ENCODE data around the gene TP63.

TP63 gene

DNA sequence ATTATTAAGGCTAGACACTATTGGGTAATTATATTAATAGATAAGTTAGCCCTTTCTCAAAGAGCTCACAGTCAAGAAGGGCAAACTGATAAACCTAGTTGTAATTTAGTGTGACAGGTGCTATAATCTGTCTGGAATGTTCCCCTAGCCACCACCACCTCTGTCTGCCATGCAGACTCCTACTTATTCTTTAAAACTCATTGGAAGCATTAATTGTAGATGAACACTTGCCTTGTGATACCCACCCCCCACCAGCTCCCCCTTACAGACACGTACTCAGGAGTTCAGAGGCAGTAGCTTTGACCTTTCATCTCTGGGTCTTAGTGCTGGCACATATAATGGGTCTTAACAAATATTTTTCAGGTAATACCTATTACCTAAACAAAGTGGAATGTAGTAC is 195.9 kb downstream of the TP63 start:
- DNase-seq: no peak

- no peak for DNase-seq
These were observed 199.2 kb downstream of the TP63 start for GRCh38 chr3:189830401-189830800.

- no peak for DNase-seq
These were observed 202.1 kb downstream of the TP63 start for GRCh38 chr3:189833266-189833665.

GRCh38 chr3:189833996-189834395 is 202.8 kb downstream of the TP63 start:
- DNase-seq: no peak

DNA sequence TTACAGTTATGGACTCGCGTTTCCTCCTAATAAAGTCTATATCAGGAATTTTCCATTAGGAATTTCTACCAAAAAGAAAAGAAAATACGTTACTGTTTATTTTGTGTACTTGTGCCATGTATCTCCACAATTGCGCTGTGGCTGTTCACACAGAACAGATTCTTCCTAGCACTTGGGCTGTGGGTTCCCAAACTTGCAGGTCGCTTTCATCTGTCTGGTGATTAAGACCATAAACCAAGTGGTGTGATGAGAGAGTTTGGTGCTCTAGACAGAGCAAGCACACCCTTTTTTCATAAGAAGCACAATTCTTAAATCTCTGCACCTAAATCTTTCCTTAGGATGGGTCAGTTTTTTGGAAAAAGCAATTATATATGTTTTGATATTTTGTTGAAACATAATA is 203.3 kb downstream of the TP63 start:
- DNase-seq: no peak

DNA sequence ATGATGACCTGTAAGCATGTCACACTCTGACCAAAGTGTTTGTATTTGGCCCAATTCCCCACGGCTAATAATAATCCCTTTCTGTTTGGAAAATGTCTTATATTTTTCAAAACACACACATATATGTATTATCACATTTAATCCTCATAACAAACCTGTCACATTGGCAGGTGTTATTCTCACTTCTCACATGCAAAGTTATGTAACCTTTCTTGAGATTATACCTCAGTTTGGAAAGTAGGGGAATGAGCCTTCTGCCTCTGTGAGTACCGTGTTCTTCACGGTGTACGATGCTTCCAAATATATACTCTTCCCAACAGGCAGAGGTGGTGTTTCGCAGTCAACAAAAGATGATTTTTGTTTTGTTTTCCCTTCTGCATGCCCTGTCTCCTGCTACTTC is 205.6 kb downstream of the TP63 start:
- DNase-seq: no peak

DNA sequence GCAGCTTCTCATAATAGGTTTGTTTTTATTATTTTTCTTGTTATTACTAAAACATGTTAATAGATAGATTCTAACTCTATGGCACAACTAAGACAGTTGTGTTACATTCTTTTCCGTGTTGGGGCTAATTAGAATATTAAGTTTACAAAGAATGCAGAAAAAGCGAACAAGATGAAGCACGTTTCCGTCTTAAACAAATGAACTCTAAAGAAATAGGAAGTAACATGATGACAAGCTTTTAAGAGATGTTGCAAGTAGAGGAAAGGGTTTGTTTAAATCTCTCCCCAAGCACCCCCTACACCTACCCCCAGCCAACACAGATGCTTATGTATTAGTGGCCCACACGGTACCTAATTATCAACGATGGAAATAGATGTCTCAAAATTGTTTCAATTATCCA is 207.1 kb downstream of the TP63 start:
- DNase-seq: no peak

GRCh38 chr3:189839576-189839975 is 208.4 kb downstream of the TP63 start:
- no peak for DNase-seq

- no peak for DNase-seq
These were observed 210.4 kb downstream of the TP63 start for GRCh38 chr3:189841473-189842205.

DNA sequence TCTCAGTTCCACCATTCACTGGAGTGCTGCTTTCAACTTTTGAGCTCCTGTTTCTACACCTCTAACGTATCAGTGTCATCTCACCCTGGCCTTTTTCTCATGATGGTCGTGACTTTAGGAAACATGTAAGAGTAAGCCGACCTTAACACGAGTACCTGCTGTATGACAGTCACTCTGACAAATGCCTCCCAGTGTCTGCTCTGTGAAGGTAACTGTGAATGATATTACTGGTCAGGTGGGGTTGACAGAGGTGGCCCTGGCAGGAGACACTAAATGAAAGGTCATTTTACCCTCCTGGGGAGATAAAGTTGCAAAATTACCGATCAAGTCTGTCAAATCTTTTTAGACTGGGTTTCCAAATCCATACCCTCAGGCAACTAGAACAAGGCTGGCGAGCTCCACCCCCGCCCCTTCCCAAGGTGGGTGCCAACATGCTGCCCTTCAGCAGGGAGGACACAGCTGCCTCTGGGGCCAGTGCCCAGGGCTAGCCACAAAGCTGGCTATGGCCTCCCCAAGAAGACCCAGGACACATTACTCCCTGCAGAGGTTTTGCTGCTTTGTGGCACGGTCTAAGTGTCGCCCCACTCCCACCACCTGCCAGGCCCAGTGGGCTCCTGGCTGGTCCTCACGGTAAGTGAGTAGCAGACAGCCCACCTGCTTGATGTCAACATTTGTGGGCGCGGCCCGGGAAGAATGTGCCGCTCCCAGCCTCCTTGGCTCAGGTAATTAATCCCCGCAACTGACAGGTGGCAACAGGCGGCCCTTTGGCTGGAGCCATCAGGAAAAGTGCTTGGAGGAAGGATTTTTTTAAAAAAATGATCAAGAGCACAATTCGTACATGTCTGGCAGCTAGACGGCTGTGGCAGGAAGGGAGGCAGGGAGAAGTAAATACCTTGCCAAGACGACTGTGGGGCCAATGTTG is 211.8 kb downstream of the TP63 start:
- no peak for DNase-seq

GRCh38 chr3:189845069-189845468 is 213.9 kb downstream of the TP63 start:
- DNase-seq: no peak

DNA sequence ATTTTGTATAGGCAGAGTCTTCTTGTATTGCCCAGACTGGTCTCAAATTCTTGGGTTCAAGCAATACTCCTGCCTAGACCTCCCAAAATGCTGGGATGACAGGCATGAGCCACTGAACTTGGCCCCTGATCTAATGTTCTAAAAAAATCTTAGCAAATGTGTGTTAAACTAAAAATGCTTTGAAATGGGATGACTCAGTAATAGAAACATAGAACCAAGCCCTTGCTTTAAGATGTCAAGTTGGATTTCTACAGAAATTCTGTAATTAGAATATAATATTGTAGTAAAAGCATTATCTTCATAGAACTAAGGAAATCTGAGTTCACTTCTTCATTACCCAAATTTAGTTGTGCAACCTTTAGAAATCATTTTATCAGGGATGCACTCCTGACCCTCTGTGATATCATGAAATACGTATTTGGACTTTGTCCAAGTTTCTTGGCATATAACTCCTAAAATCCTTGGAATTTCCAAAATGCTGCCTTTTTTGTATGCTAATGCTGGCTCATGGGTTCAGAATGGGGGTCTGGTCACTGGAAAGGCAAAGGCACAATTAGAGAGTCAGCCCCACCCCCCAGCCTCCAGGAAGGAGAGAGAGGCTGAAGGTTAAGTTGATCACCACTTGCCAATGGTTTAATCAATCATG is 217.3 kb downstream of the TP63 start:
- DNase-seq: no peak

DNA sequence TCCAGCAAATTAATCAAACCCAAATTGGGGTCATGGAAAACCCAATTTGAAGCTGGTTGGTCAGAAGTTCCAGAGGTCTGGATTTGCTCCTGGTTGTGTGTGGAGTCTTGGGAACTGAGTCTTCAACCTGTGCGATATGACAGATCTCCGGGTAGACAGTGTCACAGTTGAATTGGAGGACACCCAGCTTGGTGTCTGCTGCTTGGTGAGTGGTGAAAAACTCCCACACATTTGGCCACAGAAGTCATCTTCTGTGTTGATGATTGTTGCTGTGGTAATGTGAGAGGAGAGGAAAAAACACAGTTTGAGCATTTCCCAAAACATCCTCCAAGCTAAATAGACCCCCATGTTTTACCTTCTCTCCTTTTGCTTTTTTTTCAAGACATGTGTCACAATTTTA is 218.1 kb downstream of the TP63 start:
- no peak for DNase-seq

DNA sequence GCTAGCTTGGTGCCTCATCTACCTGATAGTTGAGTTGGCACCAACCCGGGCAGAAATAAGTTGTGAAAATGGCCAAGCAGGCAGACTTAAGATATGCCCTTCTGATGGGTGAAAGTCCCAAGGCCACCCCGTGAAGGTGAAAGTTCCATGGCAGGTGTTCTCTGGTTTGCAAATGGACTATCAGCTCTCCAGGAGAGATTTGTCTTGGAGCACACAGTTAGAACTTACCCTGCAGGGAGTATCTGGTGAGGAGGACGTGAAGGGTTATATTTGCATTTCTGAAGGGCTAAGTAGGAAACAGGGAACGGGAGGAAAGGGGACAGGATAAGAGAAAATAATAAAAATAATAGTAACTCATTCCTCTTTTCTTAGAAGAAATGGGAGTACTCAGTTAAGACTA is 220.5 kb downstream of the TP63 start:
- DNase-seq: no peak

GRCh38 chr3:189853906-189854305 is 222.7 kb downstream of the TP63 start:
- no peak for DNase-seq

DNA sequence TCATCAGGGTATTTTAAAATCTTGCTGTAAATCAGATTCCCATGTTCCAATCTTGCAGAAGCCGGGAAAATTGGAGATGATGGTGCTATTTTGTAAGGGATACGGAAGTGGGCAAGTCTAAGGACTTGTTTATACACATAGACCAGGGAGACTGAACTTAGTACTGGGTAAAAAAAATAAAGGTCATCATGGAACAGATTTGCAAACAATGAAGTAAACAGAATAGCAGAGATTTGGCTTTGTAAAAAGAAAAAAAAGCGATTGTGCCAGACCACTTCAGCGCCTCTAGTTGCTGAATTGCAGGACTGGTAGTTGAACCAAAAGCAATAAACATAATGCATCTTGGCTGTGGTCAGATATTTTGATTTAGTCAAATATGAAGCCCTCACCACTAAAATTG is 229.1 kb downstream of the TP63 start:
- no peak for DNase-seq

- no peak for DNase-seq
These were observed 231.3 kb downstream of the TP63 start for GRCh38 chr3:189862385-189862998.

- DNase-seq: no peak
These were observed 231.8 kb downstream of the TP63 start for GRCh38 chr3:189863031-189863430.

DNA sequence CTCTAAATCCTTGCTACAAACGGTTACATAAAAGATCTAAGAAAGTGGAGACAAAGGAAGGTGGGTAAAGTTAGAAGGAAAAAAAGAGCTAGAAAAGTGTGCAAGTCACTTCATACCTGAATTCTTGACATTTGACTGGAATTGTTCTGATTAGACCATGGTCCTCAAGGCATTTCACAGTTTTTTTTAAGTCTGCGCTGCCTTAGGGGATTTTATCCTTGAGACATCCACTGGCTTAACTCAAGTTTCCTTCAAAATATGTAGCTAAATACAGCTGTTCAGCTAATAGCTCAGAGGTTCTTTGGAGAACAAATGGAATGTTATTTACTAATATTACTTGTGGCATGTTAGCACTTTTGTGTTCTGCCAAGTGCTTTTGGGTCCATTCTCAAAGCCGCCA is 236.9 kb downstream of the TP63 start:
- no peak for DNase-seq

GRCh38 chr3:189869165-189869564 is 238.0 kb downstream of the TP63 start:
- no peak for DNase-seq

DNA sequence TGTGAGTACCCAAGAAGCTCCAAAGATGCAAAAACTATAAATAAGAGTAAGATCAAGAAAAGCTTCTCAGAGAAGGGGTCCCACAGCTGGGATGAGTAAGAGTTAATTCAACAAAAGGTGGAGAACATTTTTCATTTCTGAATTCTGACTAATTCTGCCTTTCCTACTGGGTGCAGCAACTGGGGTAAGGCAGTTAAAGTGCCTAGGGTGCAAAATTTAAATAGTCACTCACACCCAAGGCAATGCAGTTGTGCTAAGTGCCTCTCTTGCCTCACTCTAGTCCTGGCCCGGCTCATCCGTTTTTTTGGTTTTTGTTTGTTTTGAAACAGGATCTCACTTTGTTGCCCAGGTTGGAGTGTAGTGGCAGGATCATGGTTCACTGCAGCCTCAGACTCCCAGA is 240.2 kb downstream of the TP63 start:
- DNase-seq: no peak

- DNase-seq: no peak
These were observed 252.0 kb downstream of the TP63 start for GRCh38 chr3:189883113-189883753.

GRCh38 chr3:189890496-189890895 is 259.3 kb downstream of the TP63 start:
- no peak for DNase-seq

Measured in activated gamma-delta T cell treated with Interleukin-2 at 50 U/mL for 16 hours (primary cell).